ENCODE measurements around the gene DHFR. TPM values are rescaled to one million over a fixed set of nuclear protein-coding genes. Genes with fewer than 3 reads are reported as not detected.

Gene DHFR
- total RNA-seq, 1 donor from 2014 or later = 11.1 TPM

Other genes with a start within 250 kb of the DHFR start
- 32.8 TPM for gene ZFYVE16, start 246.9 kb downstream of the DHFR start, total RNA-seq
- 1.6 TPM for gene FAM151B, start 166.9 kb downstream of the DHFR start, total RNA-seq
- not detected for gene ANKRD34B, start 84.7 kb downstream of the DHFR start, total RNA-seq
- gene MSH3, start 331 bp downstream of the DHFR start, total RNA-seq = 10.4 TPM